ENCODE results near the gene DLG2. TPM values are rescaled to one million over a fixed set of nuclear protein-coding genes. Genes with fewer than 3 reads are reported as not detected.

DLG2 gene
- total RNA-seq, 2 experiments from 2014 or later, result 0.85 to 1.1 TPM

GRCh38 chr11:83662494-83662893, 1964.7 kb downstream of the DLG2 start:
- POLR2A ChIA-PET, result no interaction called here

DNA sequence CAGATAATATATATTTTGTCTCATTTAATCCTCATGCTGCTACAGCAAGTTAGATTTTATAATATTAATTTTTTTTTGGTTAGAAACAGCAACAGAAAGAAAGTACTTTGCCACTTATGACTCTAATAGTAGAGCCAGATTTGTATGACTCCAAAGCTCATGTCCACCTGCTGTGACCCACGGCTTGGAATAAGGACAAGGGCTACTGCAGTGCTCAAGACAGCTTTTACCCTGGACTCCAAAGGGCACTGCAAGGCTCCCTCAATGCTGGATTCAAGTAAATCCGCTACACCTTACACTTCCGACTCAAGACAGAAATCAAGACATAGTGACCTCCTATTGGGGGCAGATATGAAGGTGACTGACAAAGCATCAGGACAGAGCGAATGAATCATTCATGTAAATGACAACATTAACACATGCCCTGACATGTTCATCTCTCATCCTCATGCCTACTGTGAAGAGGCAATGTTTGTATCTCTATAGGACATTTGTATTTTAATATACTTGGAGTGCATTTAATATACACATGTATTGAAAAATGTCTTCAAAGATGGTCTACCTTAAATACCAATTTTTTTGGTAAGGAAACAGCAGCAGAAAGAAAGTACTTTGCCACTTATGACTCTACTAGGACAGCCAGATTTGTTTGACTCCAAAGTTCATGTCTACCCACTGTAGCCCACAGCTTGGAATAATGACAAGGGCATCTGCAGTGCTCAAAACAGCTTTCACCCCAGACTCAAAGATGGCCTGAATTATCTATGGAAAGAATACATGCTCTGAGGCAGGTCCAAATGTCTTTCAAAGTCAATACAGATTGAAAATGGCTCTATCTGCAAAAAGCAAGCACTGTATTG, 1965.4 kb downstream of the DLG2 start:
- CTCF ChIA-PET, result no interaction called here
- no peaks in the 10 kb centered on the region for H3K27me3 Mint-ChIP-seq
- no peaks in the 10 kb centered on the region for H3K9me3 Mint-ChIP-seq
- POLR2A ChIA-PET, result no interaction called here
- no peaks in the 10 kb centered on the region for H3K4me1 Mint-ChIP-seq
- no peak overlapping the region for H3K27ac Mint-ChIP-seq
- no peaks in the 10 kb centered on the region for H3K36me3 Mint-ChIP-seq (ENCODE audit: low read depth)
- H3K4me3 Mint-ChIP-seq, result no peak overlapping the region
- no peak for DNase-seq

More at GRCh38 chr11:83662494-83662893, 1964.7 kb downstream of the DLG2 start:
- Mint-ChIP-seq H3K4me1 (no peaks in the 10 kb centered on the region), H3K36me3 (ENCODE audit: low read depth) (no peaks in the 10 kb centered on the region), H3K9me3 (no peaks in the 10 kb centered on the region), H3K4me3 (no peak overlapping the region), H3K27ac (no peak overlapping the region), H3K27me3 (no peaks in the 10 kb centered on the region)
- CTCF ChIA-PET, result no interaction called here
- DNase-seq, result no peak

- POLR2A ChIA-PET, result no interaction called here
- DNase-seq, result no peak
Observed at GRCh38 chr11:83659466-83659865, 1967.7 kb downstream of the DLG2 start.

DNA sequence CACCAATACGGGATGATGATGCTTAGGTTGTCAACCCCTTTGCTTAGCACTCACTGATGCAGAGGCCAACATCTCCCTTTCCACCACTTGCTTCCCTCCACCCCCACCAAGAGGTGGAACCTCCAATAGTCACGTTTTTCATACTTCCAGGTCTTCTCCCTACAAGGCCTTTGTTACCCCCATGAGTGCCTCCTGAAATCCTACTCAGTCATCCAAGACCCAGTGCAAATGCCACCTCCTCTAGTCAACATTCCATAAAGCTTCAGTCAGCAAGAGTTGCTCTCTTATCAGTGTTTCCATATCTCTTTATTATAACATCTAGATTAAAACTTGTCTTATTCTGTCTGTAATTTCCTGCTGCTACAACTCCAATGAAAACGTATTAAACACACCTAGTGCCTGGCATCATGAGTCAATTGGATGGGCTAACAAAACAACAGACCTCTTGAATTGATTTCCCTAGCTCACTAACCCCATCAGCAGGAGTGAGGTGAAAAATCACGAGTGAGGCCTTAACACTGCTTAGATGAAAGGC, 1970.3 kb downstream of the DLG2 start:
- no peaks in the 10 kb centered on the region for H3K36me3 Mint-ChIP-seq (ENCODE audit: low read depth)
- no peak for DNase-seq
- H3K4me3 Mint-ChIP-seq, result no peak overlapping the region
- no peaks in the 10 kb centered on the region for H3K27me3 Mint-ChIP-seq
- no peak overlapping the region for H3K27ac Mint-ChIP-seq
- ChIA-PET CTCF (no interaction called here), POLR2A (no interaction called here)
- no peaks in the 10 kb centered on the region for H3K4me1 Mint-ChIP-seq
- H3K9me3 Mint-ChIP-seq, result no peaks in the 10 kb centered on the region

More at GRCh38 chr11:83659466-83659865, 1967.7 kb downstream of the DLG2 start:
- H3K27me3 Mint-ChIP-seq, result no peaks in the 10 kb centered on the region
- no peak overlapping the region for H3K4me3 Mint-ChIP-seq
- no peaks in the 10 kb centered on the region for H3K36me3 Mint-ChIP-seq (ENCODE audit: low read depth)
- no peaks in the 10 kb centered on the region for H3K4me1 Mint-ChIP-seq
- H3K9me3 Mint-ChIP-seq, result no peaks in the 10 kb centered on the region
- CTCF ChIA-PET, result no interaction called here
- no peak overlapping the region for H3K27ac Mint-ChIP-seq

GRCh38 chr11:83655976-83656375, 1971.2 kb downstream of the DLG2 start:
- POLR2A ChIA-PET, result no interaction called here
- DNase-seq, result no peak
- Mint-ChIP-seq H3K4me1 (no peaks in the 10 kb centered on the region), H3K27ac (no peak overlapping the region), H3K4me3 (no peak overlapping the region), H3K27me3 (no peaks in the 10 kb centered on the region), H3K9me3 (no peaks in the 10 kb centered on the region), H3K36me3 (ENCODE audit: low read depth) (no peaks in the 10 kb centered on the region)
- CTCF ChIA-PET, result no interaction called here

DNA sequence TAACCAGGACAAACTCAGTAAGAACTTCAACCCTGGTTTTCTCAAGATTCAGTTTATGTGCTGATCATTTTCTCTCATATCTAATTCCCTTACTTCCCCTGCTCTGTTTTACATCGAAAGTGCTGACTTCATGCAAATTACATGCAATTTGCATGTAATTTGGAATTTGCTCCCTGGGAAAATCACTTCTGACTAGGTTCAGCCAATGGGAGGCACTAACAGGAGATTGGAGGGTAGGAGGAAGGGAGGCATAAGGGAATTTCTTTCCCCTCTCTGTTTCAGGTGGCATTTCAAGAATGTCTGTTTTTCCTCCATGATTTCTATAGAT, 1977.7 kb downstream of the DLG2 start:
- POLR2A ChIA-PET, result no interaction called here

GRCh38 chr11:83648610-83649527, 1978.3 kb downstream of the DLG2 start:
- Mint-ChIP-seq H3K27me3 (no peaks in the 10 kb centered on the region), H3K27ac (no peak overlapping the region), H3K9me3 (no peaks in the 10 kb centered on the region), H3K4me1 (no peaks in the 10 kb centered on the region), H3K36me3 (ENCODE audit: low read depth) (no peaks in the 10 kb centered on the region), H3K4me3 (no peak overlapping the region)
- no peak for DNase-seq
- CTCF ChIA-PET, result no interaction called here
- POLR2A ChIA-PET, result no interaction called here

More for the DNA sequence above, 1977.7 kb downstream of the DLG2 start:
- CTCF ChIA-PET, result no interaction called here
- no peaks in the 10 kb centered on the region for H3K36me3 Mint-ChIP-seq (ENCODE audit: low read depth)
- H3K27ac Mint-ChIP-seq, result no peak overlapping the region
- H3K4me3 Mint-ChIP-seq, result no peak overlapping the region
- no peaks in the 10 kb centered on the region for H3K4me1 Mint-ChIP-seq
- H3K27me3 Mint-ChIP-seq, result no peaks in the 10 kb centered on the region
- DNase-seq, result no peak
- H3K9me3 Mint-ChIP-seq, result no peaks in the 10 kb centered on the region

GRCh38 chr11:83645561-83645960, 1981.6 kb downstream of the DLG2 start:
- Mint-ChIP-seq H3K9me3 (no peaks in the 10 kb centered on the region), H3K27ac (no peak overlapping the region), H3K36me3 (ENCODE audit: low read depth) (no peaks in the 10 kb centered on the region), H3K27me3 (no peaks in the 10 kb centered on the region), H3K4me1 (no peaks in the 10 kb centered on the region), H3K4me3 (no peak overlapping the region)
- DNase-seq, result no peak
- CTCF ChIA-PET, result no interaction called here
- POLR2A ChIA-PET, result no interaction called here

DNA sequence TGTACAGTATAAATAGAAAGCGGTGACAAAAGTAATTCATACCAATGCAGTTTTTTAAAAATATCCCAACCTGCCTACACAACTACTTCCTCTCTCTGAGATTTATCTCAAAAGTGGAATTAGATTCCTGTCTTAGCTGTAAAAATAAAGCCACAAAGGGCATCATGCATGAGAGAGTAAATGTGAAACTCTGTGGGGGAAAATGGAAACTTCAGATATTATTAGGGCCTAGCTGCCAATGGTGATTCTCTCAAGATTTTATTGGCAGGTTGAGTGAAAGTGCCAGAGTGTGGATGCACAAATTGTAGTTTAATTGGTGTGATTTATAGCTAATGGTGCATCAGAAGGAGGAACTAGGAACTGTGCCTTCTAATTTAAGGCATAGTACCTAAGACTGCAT, 1984.0 kb downstream of the DLG2 start:
- no peak overlapping the region for H3K4me3 Mint-ChIP-seq
- H3K27me3 Mint-ChIP-seq, result no peaks in the 10 kb centered on the region
- no peaks in the 10 kb centered on the region for H3K4me1 Mint-ChIP-seq
- ChIA-PET CTCF (no interaction called here), POLR2A (no interaction called here)
- no peaks in the 10 kb centered on the region for H3K36me3 Mint-ChIP-seq (ENCODE audit: low read depth)
- no peak for DNase-seq
- H3K9me3 Mint-ChIP-seq, result no peaks in the 10 kb centered on the region
- no peak overlapping the region for H3K27ac Mint-ChIP-seq

DNA sequence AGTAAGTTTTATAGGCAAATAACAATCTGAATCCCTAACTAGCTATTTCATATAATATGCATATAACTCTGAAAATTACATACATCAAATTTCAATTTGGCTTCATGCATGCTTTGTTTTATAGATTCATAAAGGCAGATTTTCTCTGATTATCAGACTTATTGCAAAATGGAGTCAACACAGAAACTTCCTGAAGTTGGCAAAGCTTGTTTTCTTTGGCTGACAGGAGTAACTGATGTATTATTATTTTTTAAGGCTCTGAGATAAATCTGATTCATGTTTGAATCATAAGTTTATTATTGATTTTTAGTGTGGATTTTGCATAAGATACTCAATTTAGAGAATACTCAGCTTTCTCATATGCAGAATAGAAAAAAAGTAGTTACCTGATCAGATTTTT, 1984.6 kb downstream of the DLG2 start:
- no peak for DNase-seq
- Mint-ChIP-seq H3K9me3 (no peaks in the 10 kb centered on the region), H3K36me3 (ENCODE audit: low read depth) (no peaks in the 10 kb centered on the region), H3K27me3 (no peaks in the 10 kb centered on the region), H3K4me3 (no peak overlapping the region), H3K4me1 (no peaks in the 10 kb centered on the region), H3K27ac (no peak overlapping the region)
- ChIA-PET POLR2A (no interaction called here), CTCF (no interaction called here)

DNA sequence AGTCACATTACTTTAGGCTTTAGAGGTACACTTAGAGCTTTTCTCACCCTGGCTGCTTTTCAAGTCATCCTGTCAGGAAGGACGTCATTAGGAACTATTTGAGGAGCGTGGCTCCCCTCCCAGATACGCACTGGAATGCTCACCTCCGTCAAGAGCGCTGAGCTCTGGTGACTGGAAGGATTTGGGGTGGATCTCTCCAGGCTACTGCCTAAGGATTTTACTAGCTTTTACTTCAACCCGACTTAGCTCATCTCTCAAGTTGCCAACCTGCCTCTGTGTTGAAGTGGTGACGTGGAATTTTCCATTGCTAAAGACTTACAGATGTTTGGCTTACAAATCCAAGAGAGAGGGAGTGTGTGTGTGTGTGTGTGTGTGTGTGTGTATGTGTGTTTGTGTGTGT, 1985.6 kb downstream of the DLG2 start:
- Mint-ChIP-seq H3K27me3 (no peaks in the 10 kb centered on the region), H3K4me3 (no peak overlapping the region), H3K9me3 (no peaks in the 10 kb centered on the region), H3K27ac (no peak overlapping the region), H3K36me3 (ENCODE audit: low read depth) (no peaks in the 10 kb centered on the region), H3K4me1 (no peaks in the 10 kb centered on the region)
- POLR2A ChIA-PET, result no interaction called here
- CTCF ChIA-PET, result no interaction called here
- DNase-seq, result no peak

- no peaks in the 10 kb centered on the region for H3K36me3 Mint-ChIP-seq (ENCODE audit: low read depth)
- DNase-seq, result no peak
- POLR2A ChIA-PET, result interaction anchor here (0.7 kb wide), 1 partner anchor 41 kb away, joined by 5 read pairs; no protein-coding TSS in a partner anchor
- H3K4me1 Mint-ChIP-seq, result no peaks in the 10 kb centered on the region
- no peak overlapping the region for H3K27ac Mint-ChIP-seq
- no peak overlapping the region for H3K4me3 Mint-ChIP-seq
- no peaks in the 10 kb centered on the region for H3K27me3 Mint-ChIP-seq
- CTCF ChIA-PET, result no interaction called here
- no peaks in the 10 kb centered on the region for H3K9me3 Mint-ChIP-seq
Observed at GRCh38 chr11:83639995-83640758, 1987.0 kb downstream of the DLG2 start.

GRCh38 chr11:83635166-83635565, 1992.0 kb downstream of the DLG2 start:
- Mint-ChIP-seq H3K36me3 (ENCODE audit: low read depth) (no peaks in the 10 kb centered on the region), H3K4me1 (no peaks in the 10 kb centered on the region), H3K27me3 (no peaks in the 10 kb centered on the region), H3K27ac (no peak overlapping the region), H3K9me3 (no peaks in the 10 kb centered on the region), H3K4me3 (no peak overlapping the region)
- no peak for DNase-seq
- CTCF ChIA-PET, result no interaction called here
- POLR2A ChIA-PET, result no interaction called here
